NCI-H774 (cell line): Measurements from ENCODE around the gene ST3GAL4.

Source experiments
- DNase-seq: peaks from one replicate; lab custom pipeline; 2025; lab: John Stamatoyannopoulos, UW

The ST3GAL4 gene

GRCh38 chr11:126426820-126427749, 71.6 kb downstream of the ST3GAL4 start:
- no peak for DNase-seq

GRCh38 chr11:126430581-126431335, 75.3 kb downstream of the ST3GAL4 start:
- no peak for DNase-seq

GRCh38 chr11:126431401-126432064, 76.0 kb downstream of the ST3GAL4 start:
- no peak for DNase-seq

- no peak for DNase-seq
Observed at GRCh38 chr11:126432065-126432461, 76.6 kb downstream of the ST3GAL4 start.

- no peak for DNase-seq
Observed at GRCh38 chr11:126432525-126432924, 77.0 kb downstream of the ST3GAL4 start.

GRCh38 chr11:126433244-126433846, 77.9 kb downstream of the ST3GAL4 start:
- DNase-seq = no peak

- DNase-seq = no peak
Observed at GRCh38 chr11:126433989-126434949, 78.8 kb downstream of the ST3GAL4 start.

GRCh38 chr11:126434950-126435335, 79.5 kb downstream of the ST3GAL4 start:
- DNase-seq = no peak

- DNase-seq = no peak
Observed at GRCh38 chr11:126436209-126436755, 80.8 kb downstream of the ST3GAL4 start.

GRCh38 chr11:126437731-126438130, 82.2 kb downstream of the ST3GAL4 start:
- no peak for DNase-seq

GRCh38 chr11:126438272-126438671, 82.8 kb downstream of the ST3GAL4 start:
- no peak for DNase-seq

GRCh38 chr11:126438691-126439090, 83.2 kb downstream of the ST3GAL4 start:
- DNase-seq = no peak

- DNase-seq = no peak
Observed at GRCh38 chr11:126440276-126440675, 84.8 kb downstream of the ST3GAL4 start.

GRCh38 chr11:126440792-126441514, 85.5 kb downstream of the ST3GAL4 start:
- DNase-seq = peak; percentile 81

- DNase-seq = peak; percentile 10
Observed at GRCh38 chr11:126443120-126443519, 87.6 kb downstream of the ST3GAL4 start.

GRCh38 chr11:126444072-126444471, 88.6 kb downstream of the ST3GAL4 start:
- DNase-seq = no peak

GRCh38 chr11:126446581-126446980, 91.1 kb downstream of the ST3GAL4 start:
- no peak for DNase-seq

- DNase-seq = no peak
Observed at GRCh38 chr11:126450198-126450597, 94.7 kb downstream of the ST3GAL4 start.

GRCh38 chr11:126450806-126451205, 95.3 kb downstream of the ST3GAL4 start:
- no peak for DNase-seq
